ENCODE data around the gene VAPB. TPM values are rescaled to one million over a fixed set of nuclear protein-coding genes. Genes with fewer than 3 reads are reported as not detected.

Gene VAPB
- total and polyA plus RNA-seq, 10 of the 15 experiments (the other 5 are each of a cell fraction or from before 2014, with no cell fraction given), result 3.2 to 28.6 (median 20.5) TPM

- H3K4me3 ChIP-seq, result no peak overlapping the region
- ATAC-seq, result no peak
- SMC1A ChIA-PET (ENCODE audit: uncharacterized antibody, unreplicated experiment), result no interaction called here
- H2AFZ ChIP-seq (ENCODE audit: control insufficient read depth, low read depth, low read length), result no peak overlapping the region
- H3K27ac ChIP-seq (ENCODE audit: control insufficient read depth, insufficient read depth), result no peak overlapping the region
- H4K20me1 ChIP-seq (ENCODE audit: control insufficient read depth, insufficient read depth), result no peaks in the 10 kb centered on the region
- in situ Hi-C loops (cut with MboI), result loop anchor here (10.0 kb wide), 1 partner anchor 59 kb away; no protein-coding TSS in a partner anchor
- CTCF ChIA-PET, result no interaction called here
- no peaks in the 10 kb centered on the region for H3K36me3 ChIP-seq (ENCODE audit: control insufficient read depth in 2 of 2, insufficient read depth in 2 of 2, low read length in 1 of 2)
- no TSS peak for BruUV-seq (replicated peaks)
- FAIRE-seq, result no peak
- H3K4me1 ChIP-seq (ENCODE audit: control insufficient read depth, insufficient read depth, low read length), result no peaks in the 10 kb centered on the region
- TF ChIP-seq BMI1 (IDR thresholded peaks at IDR 0.05; ENCODE audit: borderline replicate concordance) (no peak), E2F8 (IDR thresholded peaks at IDR 0.05; ENCODE audit: low read depth, partially characterized antibody) (no peak), TARDBP (IDR thresholded peaks at IDR 0.05; ENCODE audit: borderline replicate concordance) (no peak), SUPT20H (IDR thresholded peaks at IDR 0.05; ENCODE audit: borderline replicate concordance, control insufficient read depth, low read depth, low read length) (no peak), GABPA (IDR thresholded peaks at IDR 0.05; ENCODE audit: low read depth) (no peak), JUNB (IDR thresholded peaks at IDR 0.05) (no peak), ZBTB40 (IDR thresholded peaks at IDR 0.05; ENCODE audit: borderline replicate concordance) (no peak), STAT1 (conservative IDR thresholded peaks at IDR 0.05) (no peak), SRF (IDR thresholded peaks at IDR 0.05; ENCODE audit: low read depth in 2 of 2, low read length in 2 of 2) (no peak), FOXM1 (IDR thresholded peaks at IDR 0.05; ENCODE audit: low read depth, low read length) (no peak)
- intact Hi-C loops (cut with micrococcal nuclease; ENCODE audit: unreplicated experiment), result no loop called here
- DNase-seq (ENCODE audit: low read depth, low spot score), result no peak
- WGBS (ENCODE audit: insufficient coverage, insufficient replicate concordance, low lambda C conversion rate, missing lambda C conversion rate), result 77% methylated on average over 10 of the region's 10 CpGs
- H3K79me2 ChIP-seq (ENCODE audit: control insufficient read depth, insufficient read depth, low read length), result no peaks in the 10 kb centered on the region
- POLR2A ChIA-PET, result no interaction called here
- no peaks in the 10 kb centered on the region for H3K27me3 ChIP-seq (replicated peaks in 1 of 2; ENCODE audit: control insufficient read depth in 2 of 2, insufficient read depth in 2 of 2, low read length in 1 of 2)
- no peak overlapping the region for H3K9ac ChIP-seq (ENCODE audit: control insufficient read depth, insufficient read depth, low read length)
- no peaks in the 10 kb centered on the region; the same call in 2 of the 3 replicates for H3K9me3 ChIP-seq (replicated peaks; ENCODE audit: control insufficient read depth, insufficient read depth, low read length)
- no peak overlapping the region for H3K4me2 ChIP-seq (ENCODE audit: control insufficient read depth, insufficient read depth)
- RAD21 ChIA-PET (ENCODE audit: unreplicated experiment), result no interaction called here
These were observed 86.4 kb downstream of the VAPB start for GRCh38 chr20:58475466-58475865.
